MCF 10A (cell line): Measurements from ENCODE around the gene PCBP2. TPM values are rescaled to one million over a fixed set of nuclear protein-coding genes. Genes with fewer than 3 reads are reported as not detected.
"Not testable (repeated sequence)": the region's sequence is repeated elsewhere in the genome, so short reads cannot be mapped to it uniquely, and the experiment has no call there.

Source experiments
- Bru-seq: library from RNA; stranded (reverse); fragments of 400-500 nt; gene quantifications from one replicate; lab custom pipeline; 2021; lab: Mats Ljungman, UMichigan
- BruChase-seq, 2 experiments: library from RNA; stranded (reverse); fragments of 400-500 nt; gene quantifications; one replicate each; lab custom pipeline; 2021; lab: Mats Ljungman, UMichigan
- BruUV-seq: library from RNA; stranded (reverse); fragments of 400-500 nt; replicated peaks from 2 replicates; lab custom pipeline; 2021; lab: Mats Ljungman, UMichigan
- CTCF ChIA-PET: fragments of 300-600 bp; sonication (Branson Sonifier 250); formaldehyde crosslinking; extraction: SDS; loops from one replicate; lab custom pipeline; 2021; ENCODE audit warnings: antibody characterized with exemption, inconsistent platforms; lab: Yijun Ruan, JAX
- POLR2A ChIA-PET: fragments of 300-600, 350-650 bp; sonication (Branson Sonifier 250); formaldehyde crosslinking; extraction: SDS; loops from one replicate; lab custom pipeline; 2020; ENCODE audit warnings: antibody characterized with exemption, inconsistent platforms; lab: Yijun Ruan, JAX
- DNase-seq: peaks from one replicate; pipeline ENCODE4 v3.0.0-alpha.2; 2018; ENCODE audit not compliant: unreplicated experiment
- H3K27ac Mint-ChIP-seq: one replicate; pipeline ENCODE4 v1.8.0; 2022; ENCODE audit warnings: mild to moderate bottlenecking, low read depth, mixed read lengths; ENCODE audit not compliant: unreplicated experiment
- H3K27me3 Mint-ChIP-seq: one replicate; pipeline ENCODE4 v1.8.0; 2022; ENCODE audit warnings: mixed read lengths; ENCODE audit not compliant: insufficient read depth, unreplicated experiment
- H3K36me3 Mint-ChIP-seq: one replicate; pipeline ENCODE4 v1.8.0; 2022; ENCODE audit warnings: mild to moderate bottlenecking, moderate library complexity, mixed read lengths; ENCODE audit not compliant: insufficient read depth, unreplicated experiment
- H3K4me1 Mint-ChIP-seq: one replicate; pipeline ENCODE4 v1.8.0; 2022; ENCODE audit warnings: mixed read lengths; ENCODE audit not compliant: insufficient read depth, unreplicated experiment
- H3K4me3 Mint-ChIP-seq: one replicate; pipeline ENCODE4 v1.8.0; 2022; ENCODE audit warnings: mild to moderate bottlenecking, moderate library complexity, mixed read lengths; ENCODE audit not compliant: unreplicated experiment
- H3K9me3 Mint-ChIP-seq: one replicate; pipeline ENCODE4 v1.8.0; 2022; ENCODE audit warnings: mixed read lengths; ENCODE audit not compliant: unreplicated experiment
- intact Hi-C: fragments of 100-400 bp; cut with micrococcal nuclease; formaldehyde crosslinking; loops from 2 replicates; pipeline ENCODE4 v1.14.1; 2022
- long read RNA-seq: library from polyadenylated mRNA; stranded (forward); transcript quantifications from one replicate; pipeline ENCODE4 v2.0.0, GENCODE V29; 2022
- total RNA-seq: library from RNA; stranded (reverse); gene quantifications from 2 replicates; pipeline ENCODE4 v1.2.3, GENCODE V29; 2022
- TF ChIP-seq, protein P1 (sequence below): fragments of 200-600 bp; IDR thresholded peaks from one replicate; pipeline ENCODE4 v1.8.0; 2022; ENCODE audit warnings: antibody characterized with exemption, mild to moderate bottlenecking; ENCODE audit not compliant: unreplicated experiment

The PCBP2 gene
- total RNA-seq, result 994 and 1,037 TPM in 2 replicates
- percentile 98 among the genes with signal in this experiment for Bru-seq, nascent RNA
- percentile 98 among the genes with signal in this experiment for BruChase-seq, experiment 1, labeled RNA remaining after a 6-hour chase
- BruChase-seq, experiment 2, labeled RNA remaining after a 2-hour chase, result percentile 99 among the genes with signal in this experiment
- long read RNA-seq, transcript PCBP2-202 (15 exons, 1,814 nt), result minor isoform, 6 of 256 reads
- long read RNA-seq, transcript PCBP2-201 (14 exons, 1,730 nt), result major isoform, 8 of 256 reads
- long read RNA-seq, transcript PCBP2-207 (15 exons, 1,457 nt), result minor isoform, 5 of 256 reads
- long read RNA-seq, transcript PCBP2-209 (3 exons, 1,696 nt), result major isoform, 8 of 256 reads
- long read RNA-seq, partial matches to known transcripts, result 186 of 256 reads
- long read RNA-seq, other reads (novel, unspliced or antisense), result 30 of 256 reads

DNA sequence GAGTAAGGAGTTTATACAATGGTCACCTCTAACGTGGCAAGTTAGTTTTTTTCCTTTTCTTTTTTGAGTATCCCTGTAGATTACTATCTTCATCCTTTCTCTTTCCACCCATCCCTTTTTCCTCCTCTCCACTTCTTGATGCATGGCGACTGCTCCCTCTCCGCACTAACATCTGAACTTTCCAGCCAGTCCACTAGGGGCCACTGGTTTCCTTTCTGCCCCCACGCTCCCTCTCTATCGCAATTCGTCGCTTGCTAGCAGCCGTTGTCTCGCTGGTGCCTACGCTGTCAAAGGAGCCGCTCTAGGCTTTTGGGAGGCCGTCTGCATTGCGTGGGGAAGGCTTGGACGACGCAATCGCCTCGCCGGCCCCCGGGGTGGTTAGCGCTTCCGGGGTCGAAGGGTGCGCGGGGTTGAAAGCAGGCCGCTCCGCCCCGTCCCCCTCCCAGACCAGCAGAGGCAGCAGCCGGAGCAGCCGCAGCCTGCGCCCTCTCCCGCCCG is at the start of gene PCBP2:
PCBP2 (plus strand) TSS at position 442 of the 498 bp plus-strand sequence. CDS start 2,699 bp downstream, outside the sequence.
- Mint-ChIP-seq H3K36me3 (peaks cover 74% of the 10 kb centered on the region), H3K27ac (peak within 1 kb of the TSS; percentile 100), H3K4me3 (peak within 1 kb of the TSS; percentile 92), H3K9me3 (no peaks in the 10 kb centered on the region), H3K4me1 (peaks cover 30% of the 10 kb centered on the region), H3K27me3 (no peaks in the 10 kb centered on the region)
- no TSS peak for BruUV-seq
- peak; percentile 99 for DNase-seq
- TF ChIP-seq, protein P1, sequence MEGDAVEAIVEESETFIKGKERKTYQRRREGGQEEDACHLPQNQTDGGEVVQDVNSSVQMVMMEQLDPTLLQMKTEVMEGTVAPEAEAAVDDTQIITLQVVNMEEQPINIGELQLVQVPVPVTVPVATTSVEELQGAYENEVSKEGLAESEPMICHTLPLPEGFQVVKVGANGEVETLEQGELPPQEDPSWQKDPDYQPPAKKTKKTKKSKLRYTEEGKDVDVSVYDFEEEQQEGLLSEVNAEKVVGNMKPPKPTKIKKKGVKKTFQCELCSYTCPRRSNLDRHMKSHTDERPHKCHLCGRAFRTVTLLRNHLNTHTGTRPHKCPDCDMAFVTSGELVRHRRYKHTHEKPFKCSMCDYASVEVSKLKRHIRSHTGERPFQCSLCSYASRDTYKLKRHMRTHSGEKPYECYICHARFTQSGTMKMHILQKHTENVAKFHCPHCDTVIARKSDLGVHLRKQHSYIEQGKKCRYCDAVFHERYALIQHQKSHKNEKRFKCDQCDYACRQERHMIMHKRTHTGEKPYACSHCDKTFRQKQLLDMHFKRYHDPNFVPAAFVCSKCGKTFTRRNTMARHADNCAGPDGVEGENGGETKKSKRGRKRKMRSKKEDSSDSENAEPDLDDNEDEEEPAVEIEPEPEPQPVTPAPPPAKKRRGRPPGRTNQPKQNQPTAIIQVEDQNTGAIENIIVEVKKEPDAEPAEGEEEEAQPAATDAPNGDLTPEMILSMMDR, result peak; percentile 56
- POLR2A ChIA-PET, result interaction anchor here (0.7 to 2.3 kb wide), 9 partner anchors 9 to 372 kb away, joined by 3 to 16 read pairs (median 5); partner anchors contain the start of genes AAAS, ATP5MC2, PRR13 and SPRYD3
- CTCF ChIA-PET, result interaction anchor here (0.6 kb wide), 2 partner anchors 66 to 127 kb away, joined by 3 to 4 read pairs; no protein-coding TSS in a partner anchor
- intact Hi-C loops, result loop anchor here (1.0 to 2.0 kb wide), 2 partner anchors 49 to 127 kb away; partner anchors contain the start of gene TARBP2

DNA sequence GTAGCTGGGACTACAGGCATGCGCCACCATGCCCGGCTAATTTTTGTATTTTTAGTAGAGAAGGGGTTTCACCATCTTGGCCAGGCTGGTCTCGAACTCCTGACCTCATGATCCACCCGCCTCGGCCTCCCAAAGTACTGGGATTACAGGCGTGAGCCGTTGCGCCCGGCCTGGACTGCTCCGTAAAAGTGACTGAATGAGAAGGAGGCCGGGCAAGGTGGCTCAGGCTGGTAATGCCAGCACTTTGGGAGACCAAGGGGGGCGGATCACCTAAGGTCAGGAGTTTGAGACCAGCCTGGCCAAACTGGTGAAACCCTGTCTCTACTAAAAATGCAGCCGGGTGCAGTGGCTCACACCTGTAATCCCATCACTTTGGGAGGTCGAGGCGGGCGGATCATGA is 49.6 kb upstream of the PCBP2 start:
- H3K27ac Mint-ChIP-seq, H3K27me3 Mint-ChIP-seq, H3K4me1 Mint-ChIP-seq, DNase-seq, H3K9me3 Mint-ChIP-seq, intact Hi-C loops, BruUV-seq, H3K4me3 Mint-ChIP-seq, POLR2A ChIA-PET: not testable (repeated sequence)
- H3K36me3 Mint-ChIP-seq, result peaks cover 73% of the 10 kb centered on the region
- CTCF ChIA-PET, result interaction anchor here (1.3 to 1.7 kb wide), 3 partner anchors 19 to 79 kb away, joined by 3 to 6 read pairs (median 4); no protein-coding TSS in a partner anchor

DNA sequence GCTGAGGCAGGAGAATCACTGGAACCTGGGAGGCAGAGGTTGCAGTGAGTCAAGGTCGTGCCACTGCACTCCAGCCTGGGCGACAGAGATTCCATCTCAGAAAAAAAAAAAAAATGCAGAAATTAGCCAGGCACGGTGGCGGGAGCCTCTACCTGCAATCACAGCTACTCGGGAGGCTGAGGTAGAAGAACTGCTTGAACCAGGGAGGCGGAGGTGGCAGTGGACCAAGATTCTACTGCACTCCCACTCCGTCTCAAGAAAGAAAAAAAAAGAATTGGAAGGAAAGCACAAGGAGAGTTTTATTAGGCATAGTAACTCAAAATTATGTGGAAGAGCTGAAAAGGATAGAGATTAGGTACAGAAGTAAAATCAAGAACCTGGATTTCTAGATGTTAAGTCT is 49.0 kb upstream of the PCBP2 start:
- Mint-ChIP-seq H3K36me3 (peaks cover 74% of the 10 kb centered on the region), H3K27me3 (no peaks in the 10 kb centered on the region), H3K4me1 (peaks cover 6% of the 10 kb centered on the region), H3K27ac (no peak overlapping the region), H3K4me3 (no peak overlapping the region), H3K9me3 (no peaks in the 10 kb centered on the region)
- DNase-seq, result no peak
- POLR2A ChIA-PET, result no interaction called here
- CTCF ChIA-PET, result interaction anchor here (1.5 kb wide), 1 partner anchor 79 kb away, joined by 3 read pairs; no protein-coding TSS in a partner anchor
- intact Hi-C loops, result no loop called here
- TF ChIP-seq, protein P1, result no peak
- no TSS peak for BruUV-seq

DNA sequence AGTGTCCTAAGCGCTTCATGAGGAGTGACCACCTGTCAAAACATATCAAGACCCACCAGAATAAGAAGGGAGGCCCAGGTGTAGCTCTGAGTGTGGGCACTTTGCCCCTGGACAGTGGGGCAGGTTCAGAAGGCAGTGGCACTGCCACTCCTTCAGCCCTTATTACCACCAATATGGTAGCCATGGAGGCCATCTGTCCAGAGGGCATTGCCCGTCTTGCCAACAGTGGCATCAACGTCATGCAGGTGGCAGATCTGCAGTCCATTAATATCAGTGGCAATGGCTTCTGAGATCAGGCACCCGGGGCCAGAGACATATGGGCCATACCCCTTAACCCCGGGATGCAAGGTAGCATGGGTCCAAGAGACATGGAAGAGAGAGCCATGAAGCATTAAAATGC is 41.0 kb upstream of the PCBP2 start:
- intact Hi-C loops, result no loop called here
- no peaks in the 10 kb centered on the region for H3K9me3 Mint-ChIP-seq
- POLR2A ChIA-PET, result interaction anchor here (1.1 kb wide), 2 partner anchors 11 to 32 kb away, joined by 3 to 4 read pairs; no protein-coding TSS in a partner anchor
- BruUV-seq, result no TSS peak
- H3K36me3 Mint-ChIP-seq, result peaks cover 86% of the 10 kb centered on the region
- no peak for DNase-seq
- H3K4me1 Mint-ChIP-seq, result no peaks in the 10 kb centered on the region
- H3K4me3 Mint-ChIP-seq, result no peak overlapping the region
- H3K27ac Mint-ChIP-seq, result peak overlapping the region; percentile 25
- TF ChIP-seq, protein P1, result no peak
- CTCF ChIA-PET, result interaction anchor here (0.6 to 1.2 kb wide), 4 partner anchors 10 to 88 kb away, joined by 3 to 5 read pairs (median 3); no protein-coding TSS in a partner anchor
- H3K27me3 Mint-ChIP-seq, result no peaks in the 10 kb centered on the region
